B cell (primary cell): ENCODE results near the gene GALR2. TPM values are rescaled to one million over a fixed set of nuclear protein-coding genes. Genes with fewer than 3 reads are reported as not detected.

Experiments
- ATAC-seq: fragments of 200-7000 bp; cut with Tn5 transposase; one replicate; pipeline ENCODE4 v1.10.0; 2021; ENCODE audit warnings: low read depth, mild to moderate bottlenecking, moderate number of reproducible peaks, moderate library complexity
- CTCF ChIA-PET: fragments of 350-600 bp; sonication (Branson Sonifier 250); formaldehyde crosslinking; loops from one replicate; lab custom pipeline; 2021; ENCODE audit warnings: antibody characterized with exemption, inconsistent platforms; lab: Charles Lee
- POLR2A ChIA-PET: fragments of 350-600 bp; sonication (Branson Sonifier 250); formaldehyde crosslinking; loops from one replicate; lab custom pipeline; 2021; ENCODE audit warnings: antibody characterized with exemption; lab: Charles Lee
- DNase-seq: peaks from one replicate; pipeline ENCODE4 v3.0.0; 2013
- H2AFZ ChIP-seq: 2 replicates; pipeline ENCODE4 v1.6.1; 2012; ENCODE audit warnings: mild to moderate bottlenecking, low read depth, low read length; ENCODE audit not compliant: insufficient read depth, poor library complexity, severe bottlenecking
- H3K27ac ChIP-seq, 2 donors: 1 replicate in 1 of 2; 2 replicates in 1 of 2; pipeline ENCODE4 v1.5.1; 2012 to 2013; ENCODE audit warnings: low read length in 2 of 2, mild to moderate bottlenecking in 2 of 2, moderate library complexity in 1 of 2
- H3K27me3 ChIP-seq, 4 experiments: fragments of 200-600 bp in 1 of 4; sonication (generic) in 1 of 4; replicated peaks in 1 of 4; 1 replicate in 2 of 4; 2 replicates in 2 of 4; pipeline versions ENCODE4 v1.6.1 to v1.7.0; 2013 to 2016; ENCODE audit warnings: low read length in 3 of 4, mild to moderate bottlenecking in 2 of 4, mixed read lengths in 1 of 4, moderate library complexity in 1 of 4; ENCODE audit not compliant: insufficient read depth in 4 of 4, control insufficient read depth in 3 of 4; ENCODE audit errors: control extremely low read depth in 1 of 4
- H3K36me3 ChIP-seq, 2 experiments: replicated peaks in 1 of 2; 1 replicate in 1 of 2; 2 replicates in 1 of 2; pipeline versions ENCODE4 v1.6.1 to v1.7.1; 2013; ENCODE audit warnings: low read length in 1 of 2; ENCODE audit not compliant: insufficient read depth in 2 of 2, control insufficient read depth in 1 of 2; ENCODE audit errors: control extremely low read depth in 1 of 2, extremely low read depth in 1 of 2
- H3K4me1 ChIP-seq, 2 donors: fragments of 200-600 bp in 1 of 2; sonication (generic) in 1 of 2; 1 replicate in 1 of 2; 2 replicates in 1 of 2; pipeline versions ENCODE4 v1.5.1 to v1.6.1; 2013 to 2017; ENCODE audit warnings: low read length in 2 of 2; ENCODE audit not compliant: control insufficient read depth in 2 of 2, insufficient read depth in 2 of 2
- H3K4me2 ChIP-seq: replicated peaks from 2 replicates; pipeline ENCODE3; 2012; ENCODE audit warnings: mild to moderate bottlenecking, low read depth, low read length; ENCODE audit not compliant: poor library complexity, severe bottlenecking
- H3K4me3 ChIP-seq, 5 experiments: fragments of 200-600 bp in 1 of 5; sonication (generic) in 1 of 5; 1 replicate in 3 of 5; 2 replicates in 2 of 5; pipeline versions ENCODE4 v1.5.1 to v1.7.0; 2011 to 2016; ENCODE audit warnings: low read length in 4 of 5, mild to moderate bottlenecking in 4 of 5, low read depth in 2 of 5, control low read depth in 1 of 5, moderate library complexity in 1 of 5; ENCODE audit not compliant: insufficient read depth in 1 of 5; ENCODE audit errors: control extremely low read depth in 1 of 5, extremely low read depth in 1 of 5
- H3K79me2 ChIP-seq: fragments of 200-600 bp; sonication (generic); one replicate; pipeline ENCODE4 v1.6.0; 2016; ENCODE audit warnings: low read length; ENCODE audit not compliant: control insufficient read depth, insufficient read depth
- H3K9ac ChIP-seq: fragments of 200-600 bp; sonication (generic); 2 replicates; pipeline ENCODE4 v1.6.1; 2017; ENCODE audit warnings: mild to moderate bottlenecking, low read length, moderate library complexity
- H3K9me3 ChIP-seq, 3 donors: one replicate each; pipeline versions ENCODE4 v1.6.1 to v1.7.1; 2013; ENCODE audit warnings: low read length in 2 of 3; ENCODE audit not compliant: control insufficient read depth in 2 of 3, insufficient read depth in 1 of 3; ENCODE audit errors: control extremely low read depth in 1 of 3
- H4K20me1 ChIP-seq: 2 replicates; pipeline ENCODE4 v1.6.0; 2012; ENCODE audit warnings: mild to moderate bottlenecking, low read length; ENCODE audit not compliant: insufficient read depth, control insufficient read depth, poor library complexity, severe bottlenecking
- H3K27ac Mint-ChIP-seq: one replicate; pipeline ENCODE4 v1.8.0; 2021; ENCODE audit warnings: mixed read lengths
- H3K27me3 Mint-ChIP-seq: one replicate; pipeline ENCODE4 v1.8.0; 2021; ENCODE audit warnings: mixed read lengths
- H3K4me1 Mint-ChIP-seq: one replicate; pipeline ENCODE4 v1.8.0; 2021; ENCODE audit warnings: mixed read lengths
- H3K4me3 Mint-ChIP-seq: one replicate; pipeline ENCODE4 v1.8.0; 2021; ENCODE audit warnings: mixed read lengths
- H3K9me3 Mint-ChIP-seq: one replicate; pipeline ENCODE4 v1.8.0; 2022; ENCODE audit warnings: mixed read lengths; ENCODE audit not compliant: insufficient read depth
- CTCF ChIP-seq: fragments of 200-600 bp; IDR thresholded peaks from one replicate; pipeline ENCODE4 v1.8.0; 2022; ENCODE audit warnings: antibody characterized with exemption, mild to moderate bottlenecking
- EZH2 ChIP-seq: IDR thresholded peaks from 2 replicates; pipeline ENCODE4 v1.6.1; 2012; ENCODE audit warnings: borderline replicate concordance, low read depth, mild to moderate bottlenecking, moderate library complexity, low read length; ENCODE audit not compliant: insufficient read depth, poor library complexity, severe bottlenecking
- WGBS: methylation state at CpG from one replicate; pipeline ENCODE4 v1.1.5; 2013; ENCODE audit warnings: missing lambda C conversion rate; ENCODE audit not compliant: insufficient coverage; 5-methylcytosine and 5-hydroxymethylcytosine counted together
- intact Hi-C: fragments of 100-400 bp; cut with micrococcal nuclease; formaldehyde crosslinking; loops from one replicate; pipeline ENCODE4 v1.10.0; 2022
- polyA plus RNA-seq: library from polyadenylated mRNA; depleted of rRNA; stranded (reverse); fragments of >200 nt; gene quantifications from 2 replicates; pipeline ENCODE4 v1.2.3, GENCODE V29; 2012
- total RNA-seq, 2 donors: library from RNA; stranded (reverse); fragments of 120-200 nt in 1 of 2; gene quantifications; 1 replicate in 1 of 2; 2 replicates in 1 of 2; pipeline versions ENCODE4 v1.2.3 to v1.2.4, GENCODE V29; 2013 to 2022

Gene GALR2
- total and polyA plus RNA-seq, 2 donors (not counting 1 experiment from before 2014, with no cell fraction given) = 0.42 to 1.2 TPM

- no peaks in the 10 kb centered on the region for H3K79me2 ChIP-seq
- CTCF ChIA-PET = interaction anchor here (1.3 kb wide), 1 partner anchor 198 kb away, joined by 3 read pairs; no protein-coding TSS in a partner anchor
- TF ChIP-seq CTCF (no peak), EZH2 (no peak)
- H3K27me3 ChIP-seq = peaks cover 0 to 33% (median 25%) of the 10 kb centered on the region in 4 experiments
- ATAC-seq (no peak), DNase-seq (no peak)
- intact Hi-C loops = no loop called here
- H3K4me2 ChIP-seq = no peak overlapping the region
- peaks cover 0 to 33% of the 10 kb centered on the region in 2 experiments for H3K36me3 ChIP-seq
- 94% methylated on average over 26 of the region's 27 CpGs for WGBS
- H2AFZ ChIP-seq = no peak overlapping the region
- H3K4me1 ChIP-seq = peaks cover 26% of the 10 kb centered on the region in 2 donors
- H3K9me3 Mint-ChIP-seq = no peaks in the 10 kb centered on the region
- peaks cover 22% of the 10 kb centered on the region for H3K4me1 Mint-ChIP-seq
- no peak overlapping the region for H3K4me3 Mint-ChIP-seq
- H3K27ac Mint-ChIP-seq = no peak overlapping the region
- POLR2A ChIA-PET = no interaction called here
- peaks cover 18% of the 10 kb centered on the region for H3K27me3 Mint-ChIP-seq
- H3K9me3 ChIP-seq = peaks cover 0 to 3% (median 0%) of the 10 kb centered on the region in 3 donors
- H4K20me1 ChIP-seq = no peaks in the 10 kb centered on the region
- H3K27ac ChIP-seq = no peak overlapping the region
- H3K4me3 ChIP-seq = no peak overlapping the region
- no peak overlapping the region for H3K9ac ChIP-seq
Observed at GRCh38 chr17:76081295-76082210, 7.0 kb downstream of the GALR2 start.
